Right lobe of liver (tissue), 4 donors: Measurements from ENCODE around the gene TVP23C.

Experiments used
- POLR2A ChIP-seq: fragments of 450-650 bp; IDR thresholded peaks from one replicate; pipeline ENCODE4 v1.6.1; 2017; ENCODE audit warnings: antibody characterized with exemption, mild to moderate bottlenecking
- TF ChIP-seq, protein P1 (sequence below), 4 donors: fragments of 200-600 bp in 3 of 4; fragments of 450-650 bp in 1 of 4; IDR thresholded peaks; one replicate each; pipeline versions ENCODE4 v1.5.1 to v1.8.0; 2016 to 2022; ENCODE audit warnings: antibody characterized with exemption in 4 of 4, mild to moderate bottlenecking in 2 of 4
- donor health status: DM: no; HTN: no; CAD: no.
- donor health status: DM: no; HTN: no; CAD: no.
- donor health status: DM: no; HTN: yes; CAD: no.

- TF ChIP-seq, protein P1, sequence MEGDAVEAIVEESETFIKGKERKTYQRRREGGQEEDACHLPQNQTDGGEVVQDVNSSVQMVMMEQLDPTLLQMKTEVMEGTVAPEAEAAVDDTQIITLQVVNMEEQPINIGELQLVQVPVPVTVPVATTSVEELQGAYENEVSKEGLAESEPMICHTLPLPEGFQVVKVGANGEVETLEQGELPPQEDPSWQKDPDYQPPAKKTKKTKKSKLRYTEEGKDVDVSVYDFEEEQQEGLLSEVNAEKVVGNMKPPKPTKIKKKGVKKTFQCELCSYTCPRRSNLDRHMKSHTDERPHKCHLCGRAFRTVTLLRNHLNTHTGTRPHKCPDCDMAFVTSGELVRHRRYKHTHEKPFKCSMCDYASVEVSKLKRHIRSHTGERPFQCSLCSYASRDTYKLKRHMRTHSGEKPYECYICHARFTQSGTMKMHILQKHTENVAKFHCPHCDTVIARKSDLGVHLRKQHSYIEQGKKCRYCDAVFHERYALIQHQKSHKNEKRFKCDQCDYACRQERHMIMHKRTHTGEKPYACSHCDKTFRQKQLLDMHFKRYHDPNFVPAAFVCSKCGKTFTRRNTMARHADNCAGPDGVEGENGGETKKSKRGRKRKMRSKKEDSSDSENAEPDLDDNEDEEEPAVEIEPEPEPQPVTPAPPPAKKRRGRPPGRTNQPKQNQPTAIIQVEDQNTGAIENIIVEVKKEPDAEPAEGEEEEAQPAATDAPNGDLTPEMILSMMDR (IDR thresholded peaks at IDR 0.05), result no peak
- no peak for TF ChIP-seq POLR2A
These were observed 54.2 kb downstream of the TVP23C start for GRCh38 chr17:15509095-15509494.
